GM18499 (cell line): ENCODE results near the gene FDCSP.
"Not testable (repeated sequence)": the region's sequence is repeated elsewhere in the genome, so short reads cannot be mapped to it uniquely, and the experiment has no call there.

Experiments
- ATAC-seq: cut with Tn5 transposase; IDR thresholded peaks from one replicate; pipeline ENCODE4 v1.9.1; 2021; ENCODE audit warnings: moderate number of reproducible peaks; ENCODE audit not compliant: insufficient read depth, unreplicated experiment

Gene FDCSP

GRCh38 chr4:70236125-70236524 is 10.2 kb downstream of the FDCSP start:
- ATAC-seq = no peak

- no peak for ATAC-seq
These were observed 13.4 kb downstream of the FDCSP start for GRCh38 chr4:70239131-70239883.

GRCh38 chr4:70239884-70240591 is 14.1 kb downstream of the FDCSP start:
- ATAC-seq = no peak

GRCh38 chr4:70242297-70242696 is 16.4 kb downstream of the FDCSP start, which contains the start of gene CSN3:
CSN3 (plus strand) TSS chr4:70242597; CDS start chr4:70244820, 2,223 bp downstream.
- ATAC-seq = not testable (repeated sequence)

DNA sequence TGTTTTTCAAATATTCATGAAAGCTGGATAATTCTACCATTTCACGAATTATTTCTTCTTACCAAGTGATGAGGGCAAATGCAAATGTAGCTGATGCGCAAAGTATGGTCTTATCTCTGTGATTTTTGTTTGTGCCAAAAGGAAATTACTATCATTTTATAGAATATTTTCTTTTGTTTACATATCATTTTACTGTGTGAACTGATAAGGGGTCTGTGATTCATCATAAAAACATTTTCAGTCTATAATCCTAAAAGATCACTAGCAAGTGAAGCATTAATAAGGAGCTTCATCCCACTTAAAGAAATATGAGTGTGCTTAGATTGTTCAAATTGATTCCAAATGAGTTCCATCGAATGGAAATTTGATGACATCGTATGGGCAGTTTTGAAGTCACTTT is 17.2 kb downstream of the FDCSP start:
- ATAC-seq = no peak

GRCh38 chr4:70251250-70251944 is 25.5 kb downstream of the FDCSP start:
- no peak for ATAC-seq

DNA sequence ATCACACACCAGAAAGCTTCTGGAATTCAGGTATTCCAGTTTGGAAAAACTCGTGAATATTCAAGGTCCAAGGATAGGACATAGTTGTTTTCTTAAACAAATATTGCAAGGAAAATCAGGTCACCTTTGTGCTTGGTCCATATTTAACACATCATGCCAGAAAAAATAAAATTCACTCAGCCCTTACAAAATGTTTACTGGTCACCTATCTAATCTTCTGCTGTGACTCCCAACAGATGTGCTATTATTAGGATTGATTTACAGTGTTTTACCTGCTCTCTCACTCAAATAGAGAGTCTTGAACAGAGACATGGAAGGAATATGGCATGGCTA is 26.0 kb downstream of the FDCSP start:
- ATAC-seq = no peak

- no peak for ATAC-seq
These were observed 43.8 kb downstream of the FDCSP start for GRCh38 chr4:70269674-70270073.

GRCh38 chr4:70277121-70277520 is 51.2 kb downstream of the FDCSP start:
- ATAC-seq = no peak

DNA sequence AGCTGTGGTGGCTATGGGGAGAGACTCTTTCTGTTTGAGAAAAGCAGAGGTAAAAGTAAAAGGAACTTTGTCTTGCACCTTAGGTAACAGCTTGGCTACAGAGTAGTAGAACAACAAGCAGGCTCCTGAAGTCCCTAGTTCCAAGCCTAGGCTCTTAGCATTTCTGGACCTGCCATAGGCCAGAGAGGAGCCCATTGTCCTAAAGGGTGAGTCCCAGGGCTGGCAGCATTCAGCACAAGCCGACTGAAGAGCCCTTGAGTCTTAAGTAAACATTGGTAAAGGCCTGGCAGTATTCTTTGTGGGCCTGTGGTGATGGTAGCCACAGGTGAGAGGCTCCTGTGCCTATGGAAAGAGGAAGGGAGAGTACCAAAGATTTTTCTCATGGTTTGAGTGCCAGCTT is 54.6 kb downstream of the FDCSP start:
- ATAC-seq = no peak
